ENCODE data around the gene TANC2. TPM values are rescaled to one million over a fixed set of nuclear protein-coding genes. Genes with fewer than 3 reads are reported as not detected.

Gene TANC2
- total and polyA plus RNA-seq, 9 of the 15 experiments (the other 6 are each of a cell fraction or from before 2014, with no cell fraction given), result 0.46 to 7.8 (median 4.5) TPM

GRCh38 chr17:62949036-62949435 lies 17.0 kb upstream of the TANC2 start:
- POLR2A ChIA-PET, result no interaction called here
- Histone ChIP-seq H3K27me3 (ENCODE audit: control insufficient read depth in 2 of 2, insufficient read depth in 2 of 2, low read length in 2 of 2) (peaks cover 2 to 8% of the 10 kb centered on the region in 2 experiments; a peak in 2 of 5 replicates), H3K79me2 (ENCODE audit: control insufficient read depth, insufficient read depth, low read length) (no peaks in the 10 kb centered on the region), H3K27ac (ENCODE audit: extremely low read depth, low read depth, low read length) (no peak overlapping the region), H3K9ac (ENCODE audit: insufficient read depth in 1 of 2, low read depth in 2 of 2, low read length in 2 of 2) (no peak overlapping the region), H3K9me3 (replicated peaks; ENCODE audit: control insufficient read depth, insufficient read depth, low read depth, low read length) (no peaks in the 10 kb centered on the region), H4K20me1 (replicated peaks; ENCODE audit: control insufficient read depth, insufficient read depth, low read length) (no peaks in the 10 kb centered on the region), H3K4me1 (replicated peaks in 1 of 2; ENCODE audit: control insufficient read depth in 2 of 2, insufficient read depth in 2 of 2, low read length in 2 of 2) (no peaks in the 10 kb centered on the region), H3K4me3 (no peak overlapping the region), H3K36me3 (ENCODE audit: control insufficient read depth, insufficient read depth, low read length) (no peaks in the 10 kb centered on the region), H2AFZ (ENCODE audit: low read depth, low read length) (no peak overlapping the region), H3K4me2 (ENCODE audit: insufficient read depth, low read length) (no peak overlapping the region), H3K9me1 (ENCODE audit: control insufficient read depth, insufficient read depth, low read length) (no peaks in the 10 kb centered on the region)
- intact Hi-C loops (cut with micrococcal nuclease), result no loop called here
- in situ Hi-C loops (cut with MboI), result no loop called here
- TF ChIP-seq ZNF212 (CRISPR knock-in tag; IDR thresholded peaks at IDR 0.05) (no peak), ATF7 (IDR thresholded peaks at IDR 0.05) (no peak), PRDM10 (IDR thresholded peaks at IDR 0.05; ENCODE audit: partially characterized antibody) (no peak), BRCA1 (IDR thresholded peaks at IDR 0.05) (no peak), BRCA1 (CRISPR knock-in tag; IDR thresholded peaks at IDR 0.05) (no peak), CAMTA2 (CRISPR knock-in tag; conservative IDR thresholded peaks at IDR 0.05) (no peak), XRCC4 (IDR thresholded peaks at IDR 0.05; ENCODE audit: extremely low read depth, insufficient read depth, insufficient read length) (no peak)
- no peak for FAIRE-seq
- 0% methylated on average over 3 of the region's 3 CpGs for WGBS (ENCODE audit: insufficient coverage, low coverage, missing lambda C conversion rate)
- BruUV-seq (replicated peaks), result no TSS peak
- ATAC-seq, result no peak
- DNase-seq (ENCODE audit: extremely low read depth in 1 of 4, low spot score in 3 of 4), result no peak
- CTCF ChIA-PET (ENCODE audit: low intra/inter-chr PET ratio), result no interaction called here
